Measurements from ENCODE around the gene NOL4L. TPM values are rescaled to one million over a fixed set of nuclear protein-coding genes. Genes with fewer than 3 reads are reported as not detected.

NOL4L gene
- total RNA-seq, 2 donors from 2014 or later, result 60.9 to 62.9 TPM

DNA sequence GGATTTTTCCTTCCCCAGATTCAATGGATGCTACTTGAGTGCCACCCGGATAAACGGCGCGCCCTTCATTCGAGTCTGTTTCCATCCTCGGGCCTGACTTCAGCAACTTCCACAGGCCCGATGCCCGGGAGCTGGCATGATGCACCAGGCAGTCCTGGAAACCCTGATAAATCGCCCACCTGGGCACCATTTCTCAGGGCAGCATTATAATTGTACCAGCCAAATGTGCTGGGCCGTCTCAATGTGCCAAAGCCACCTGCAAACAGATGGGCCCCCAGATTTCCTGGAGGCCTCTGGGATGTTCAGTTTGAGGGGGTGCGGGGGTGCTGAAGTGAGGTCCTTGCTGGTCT lies 65.8 kb downstream of the NOL4L start:
- no peaks in the 10 kb centered on the region for H3K9me3 ChIP-seq (ENCODE audit: control insufficient read depth, low read length, poor library complexity, severe bottlenecking)
- H3K4me1 Mint-ChIP-seq, result peaks cover 43% of the 10 kb centered on the region
- H3K27me3 Mint-ChIP-seq, result no peaks in the 10 kb centered on the region
- H3K27ac Mint-ChIP-seq, result no peak overlapping the region
- ATAC-seq (no peak), DNase-seq (no peak)
- H3K36me3 Mint-ChIP-seq (ENCODE audit: low read depth), result peaks cover 8% of the 10 kb centered on the region
- no peak overlapping the region for H3K4me3 Mint-ChIP-seq

- Mint-ChIP-seq H3K27me3 (no peaks in the 10 kb centered on the region), H3K4me3 (no peak overlapping the region), H3K4me1 (peaks cover 40% of the 10 kb centered on the region), H3K27ac (no peak overlapping the region), H3K36me3 (ENCODE audit: low read depth) (peaks cover 8% of the 10 kb centered on the region)
- DNase-seq (no peak), ATAC-seq (no peak)
- H3K9me3 ChIP-seq (ENCODE audit: control insufficient read depth, low read length, poor library complexity, severe bottlenecking), result no peaks in the 10 kb centered on the region
Observed at GRCh38 chr20:32518593-32519380, 66.3 kb downstream of the NOL4L start.

DNA sequence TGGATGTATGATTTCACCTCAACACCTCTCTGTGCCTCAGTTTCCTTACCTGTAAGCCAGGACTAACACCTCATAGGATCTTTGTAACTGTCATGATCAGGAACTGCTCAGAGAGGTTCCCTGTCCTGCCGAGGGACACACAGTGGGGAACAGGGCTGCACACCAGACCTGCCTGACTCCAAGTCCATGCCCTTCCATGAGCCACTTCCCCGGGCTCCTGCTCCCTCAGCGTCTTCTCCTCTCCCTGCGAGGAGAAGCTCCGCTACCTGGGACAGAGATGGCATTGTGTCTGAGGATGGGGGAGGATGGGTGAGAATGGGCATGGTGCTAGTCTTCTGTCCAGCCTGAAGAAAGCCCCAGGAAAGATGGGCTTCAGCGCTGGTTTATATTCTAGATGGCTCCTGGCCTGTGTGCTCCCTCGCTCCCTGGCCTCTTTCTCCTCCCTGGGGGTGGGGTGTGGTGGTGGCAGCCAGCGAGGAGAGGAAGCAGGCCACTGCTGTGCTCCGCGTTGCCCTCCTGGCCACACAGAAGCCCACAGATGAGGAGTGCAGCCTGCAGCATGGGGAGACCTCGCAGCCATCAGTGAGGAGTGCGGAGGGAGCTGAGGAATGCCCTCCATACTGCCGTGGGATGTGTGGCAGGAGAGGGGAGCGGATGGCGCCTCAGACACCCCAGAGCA lies 67.1 kb downstream of the NOL4L start:
- ATAC-seq, result no peak
- Mint-ChIP-seq H3K4me3 (no peak overlapping the region), H3K27me3 (no peaks in the 10 kb centered on the region), H3K27ac (no peak overlapping the region), H3K4me1 (peaks cover 38% of the 10 kb centered on the region), H3K36me3 (ENCODE audit: low read depth) (peaks cover 8% of the 10 kb centered on the region)
- H3K9me3 ChIP-seq (ENCODE audit: control insufficient read depth, low read length, poor library complexity, severe bottlenecking), result no peaks in the 10 kb centered on the region
- DNase-seq, result no peak

DNA sequence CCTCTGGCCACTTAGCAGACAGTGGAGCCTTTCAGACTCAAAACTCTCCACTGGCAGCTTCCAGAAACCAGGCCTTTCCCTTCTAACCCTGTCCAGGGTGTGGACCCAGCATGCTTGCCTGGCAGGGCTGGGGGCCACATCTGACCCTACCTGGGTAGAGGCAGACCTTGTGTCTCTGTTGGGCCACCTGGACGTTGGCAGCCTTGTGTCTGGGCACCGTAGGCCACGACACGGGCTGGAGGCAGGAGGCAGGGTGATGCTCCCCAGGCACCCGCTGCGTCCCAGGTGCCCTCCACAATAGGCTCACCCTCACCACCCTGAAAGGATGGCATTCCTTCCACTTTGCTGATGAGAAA lies 67.6 kb downstream of the NOL4L start:
- no peaks in the 10 kb centered on the region for H3K27me3 Mint-ChIP-seq
- H3K36me3 Mint-ChIP-seq (ENCODE audit: low read depth), result peaks cover 8% of the 10 kb centered on the region
- H3K4me1 Mint-ChIP-seq, result peaks cover 38% of the 10 kb centered on the region
- ATAC-seq, result no peak
- H3K27ac Mint-ChIP-seq, result no peak overlapping the region
- no peak for DNase-seq
- no peaks in the 10 kb centered on the region for H3K9me3 ChIP-seq (ENCODE audit: control insufficient read depth, low read length, poor library complexity, severe bottlenecking)
- H3K4me3 Mint-ChIP-seq, result no peak overlapping the region

- no peaks in the 10 kb centered on the region for H3K9me3 ChIP-seq (ENCODE audit: control insufficient read depth, low read length, poor library complexity, severe bottlenecking)
- peak overlapping the region; percentile 84 for H3K27ac Mint-ChIP-seq
- no peak for DNase-seq
- no peak for ATAC-seq
- peaks cover 8% of the 10 kb centered on the region for H3K36me3 Mint-ChIP-seq (ENCODE audit: low read depth)
- H3K27me3 Mint-ChIP-seq, result no peaks in the 10 kb centered on the region
- no peak overlapping the region for H3K4me3 Mint-ChIP-seq
- peaks cover 40% of the 10 kb centered on the region for H3K4me1 Mint-ChIP-seq
Observed at GRCh38 chr20:32516583-32517517, 68.3 kb downstream of the NOL4L start.

- H3K9me3 ChIP-seq (ENCODE audit: control insufficient read depth, low read length, poor library complexity, severe bottlenecking), result no peaks in the 10 kb centered on the region
- H3K4me3 Mint-ChIP-seq, result peak overlapping the region; percentile 19
- ATAC-seq (no peak), DNase-seq (no peak)
- no peaks in the 10 kb centered on the region for H3K27me3 Mint-ChIP-seq
- peaks cover 8% of the 10 kb centered on the region for H3K36me3 Mint-ChIP-seq (ENCODE audit: low read depth)
- peaks cover 44% of the 10 kb centered on the region for H3K4me1 Mint-ChIP-seq
- H3K27ac Mint-ChIP-seq, result peak overlapping the region; percentile 84
Observed at GRCh38 chr20:32515631-32516101, 69.5 kb downstream of the NOL4L start.

DNA sequence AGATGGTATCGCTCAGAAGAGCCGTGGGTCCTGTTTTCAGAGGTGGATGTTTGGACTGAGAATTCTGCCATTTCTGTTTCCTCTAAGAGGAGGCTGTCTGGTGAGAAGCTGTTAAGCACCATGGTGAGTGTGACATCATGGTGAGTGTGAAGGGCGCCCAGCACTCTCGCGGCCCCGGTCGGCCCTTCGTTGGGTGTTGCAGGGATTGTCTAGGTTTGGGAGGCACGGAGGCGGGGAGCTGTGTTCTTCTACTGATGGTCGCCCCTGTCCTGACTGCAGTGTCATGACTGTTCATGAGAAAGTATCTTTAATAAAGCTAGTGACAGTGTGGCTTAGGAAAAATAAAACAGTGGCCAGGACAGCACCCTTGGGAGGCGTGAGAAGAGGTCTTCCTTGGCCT lies 70.4 kb downstream of the NOL4L start:
- peaks cover 8% of the 10 kb centered on the region for H3K36me3 Mint-ChIP-seq (ENCODE audit: low read depth)
- peaks cover 50% of the 10 kb centered on the region for H3K4me1 Mint-ChIP-seq
- H3K27me3 Mint-ChIP-seq, result no peaks in the 10 kb centered on the region
- no peaks in the 10 kb centered on the region for H3K9me3 ChIP-seq (ENCODE audit: control insufficient read depth, low read length, poor library complexity, severe bottlenecking)
- ATAC-seq (no peak), DNase-seq (no peak)
- H3K4me3 Mint-ChIP-seq, result peak overlapping the region; percentile 57
- peak overlapping the region; percentile 98 for H3K27ac Mint-ChIP-seq

GRCh38 chr20:32513031-32513866 lies 71.9 kb downstream of the NOL4L start:
- Mint-ChIP-seq H3K27me3 (no peaks in the 10 kb centered on the region), H3K27ac (peak overlapping the region; percentile 98), H3K36me3 (ENCODE audit: low read depth) (peaks cover 8% of the 10 kb centered on the region), H3K4me3 (peak overlapping the region; percentile 75), H3K4me1 (peaks cover 59% of the 10 kb centered on the region)
- no peak for ATAC-seq
- no peaks in the 10 kb centered on the region for H3K9me3 ChIP-seq (ENCODE audit: control insufficient read depth, low read length, poor library complexity, severe bottlenecking)
- no peak for DNase-seq

DNA sequence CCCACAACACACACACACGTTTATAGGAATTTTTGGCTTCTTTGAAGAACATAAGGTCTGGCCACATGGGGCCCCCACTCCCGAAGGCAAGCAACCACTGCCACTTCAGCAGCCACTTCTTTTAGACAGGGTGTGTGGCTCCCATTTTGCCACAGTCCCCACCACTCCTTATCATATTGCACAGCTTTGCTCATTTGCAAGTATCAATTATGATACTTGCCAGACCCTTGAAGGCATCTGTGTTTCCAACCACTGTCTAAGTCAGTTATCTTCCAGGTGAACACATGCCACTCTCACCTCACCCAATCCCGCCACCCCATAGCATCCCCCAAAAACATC lies 73.1 kb downstream of the NOL4L start:
- peak overlapping the region; percentile 86 for H3K4me3 Mint-ChIP-seq
- ATAC-seq, result no peak

DNA sequence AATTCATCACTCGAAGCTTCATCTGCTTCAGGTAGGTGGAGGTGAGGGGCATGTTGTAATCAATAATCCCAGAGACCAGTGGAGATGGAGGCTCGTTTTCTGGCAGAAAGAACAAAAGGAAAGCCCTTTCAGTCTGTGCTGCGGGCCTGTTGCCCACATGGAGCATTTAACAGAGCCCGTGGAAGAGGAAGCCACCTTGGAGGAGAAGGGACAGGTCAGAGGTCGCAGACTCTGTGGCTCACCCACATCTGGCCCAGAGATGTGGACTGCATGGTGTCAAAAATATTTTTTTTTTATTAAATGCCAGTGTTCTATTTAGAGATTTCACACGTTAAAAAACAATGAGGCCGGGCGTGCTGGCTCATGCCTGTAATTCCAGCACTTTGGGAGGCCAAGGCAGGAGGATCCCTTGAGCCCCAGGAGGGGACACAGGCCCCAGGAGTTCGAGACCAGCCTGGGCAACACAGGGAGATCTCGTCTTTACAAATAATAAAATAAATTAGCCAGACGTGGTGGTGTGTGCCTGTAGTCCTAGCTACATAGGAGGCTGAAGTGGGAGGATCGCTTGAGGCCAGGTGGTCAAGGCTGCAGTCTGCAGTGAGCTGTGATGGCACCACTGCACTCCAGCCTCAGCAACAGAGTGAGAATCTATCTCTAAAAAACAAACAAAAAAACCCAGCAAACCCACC lies 73.6 kb downstream of the NOL4L start:
- ATAC-seq (no peak), DNase-seq (no peak)
- H3K36me3 Mint-ChIP-seq (ENCODE audit: low read depth), result peaks cover 8% of the 10 kb centered on the region
- peaks cover 60% of the 10 kb centered on the region for H3K4me1 Mint-ChIP-seq
- H3K4me3 Mint-ChIP-seq, result peak overlapping the region; percentile 86
- H3K9me3 ChIP-seq (ENCODE audit: control insufficient read depth, low read length, poor library complexity, severe bottlenecking), result no peaks in the 10 kb centered on the region
- H3K27ac Mint-ChIP-seq, result peak overlapping the region; percentile 98
- H3K27me3 Mint-ChIP-seq, result no peaks in the 10 kb centered on the region

More for the DNA sequence above, 73.1 kb downstream of the NOL4L start:
- peaks cover 8% of the 10 kb centered on the region for H3K36me3 Mint-ChIP-seq (ENCODE audit: low read depth)
- DNase-seq, result no peak
- peaks cover 61% of the 10 kb centered on the region for H3K4me1 Mint-ChIP-seq
- peak overlapping the region; percentile 98 for H3K27ac Mint-ChIP-seq
- H3K9me3 ChIP-seq (ENCODE audit: control insufficient read depth, low read length, poor library complexity, severe bottlenecking), result no peaks in the 10 kb centered on the region
- no peaks in the 10 kb centered on the region for H3K27me3 Mint-ChIP-seq

GRCh38 chr20:32510601-32511357 lies 74.4 kb downstream of the NOL4L start:
- H3K9me3 ChIP-seq (ENCODE audit: control insufficient read depth, low read length, poor library complexity, severe bottlenecking), result no peaks in the 10 kb centered on the region
- Mint-ChIP-seq H3K4me1 (peaks cover 54% of the 10 kb centered on the region), H3K27ac (peak overlapping the region; percentile 98), H3K36me3 (ENCODE audit: low read depth) (peaks cover 8% of the 10 kb centered on the region), H3K27me3 (no peaks in the 10 kb centered on the region), H3K4me3 (peak overlapping the region; percentile 86)
- no peak for DNase-seq
- ATAC-seq, result no peak

Data from T-helper 17 cell (primary cell).